ENCODE results near the gene HOXA10.
A peak's percentile ranks its signal among the peaks of the same experiment; 100 is the strongest.

HOXA10 gene

GRCh38 chr7:27173956-27174873, at the start of gene HOXA10:
TSS of gene HOXA10 (minus strand) at chr7:27174320. CDS start at chr7:27174306, 14 bp downstream.
- DNase-seq (ENCODE audit: low read depth in 2 of 3, low spot score in 1 of 3): no peak

DNA sequence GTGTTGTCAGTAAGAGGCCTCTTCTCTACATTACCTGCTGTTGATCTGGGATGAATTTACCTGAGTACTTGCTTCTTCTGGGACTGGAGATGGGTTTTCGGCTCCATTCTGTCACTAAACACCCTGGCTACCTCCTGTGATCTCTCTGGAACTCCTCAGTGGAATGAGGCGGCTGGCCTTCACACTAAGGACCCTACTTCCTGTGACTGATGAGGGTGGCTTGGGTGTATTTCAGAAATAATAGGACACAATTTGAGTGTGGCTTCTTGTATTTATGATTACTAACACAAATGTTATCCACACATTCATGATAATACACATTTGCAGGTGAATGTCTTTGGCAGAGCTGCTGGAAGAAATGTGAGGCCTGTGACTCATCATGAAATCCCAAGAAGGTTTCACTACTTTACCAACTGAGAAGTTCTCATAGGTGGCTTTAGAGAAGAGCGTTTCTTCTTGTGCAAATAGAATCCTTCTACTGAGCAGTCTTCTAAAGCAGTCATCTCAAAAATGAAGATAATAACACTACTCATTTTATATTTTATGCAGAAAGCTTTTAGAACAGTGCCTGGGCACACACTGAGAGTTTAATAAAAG, 47.2 kb upstream of the HOXA10 start:
- DNase-seq (ENCODE audit: low read depth in 2 of 3, low spot score in 1 of 3): no peak

GRCh38 chr7:27220440-27220955, 46.4 kb upstream of the HOXA10 start:
- DNase-seq (ENCODE audit: low read depth in 2 of 3, low spot score in 1 of 3): no peak

- DNase-seq (ENCODE audit: low read depth in 2 of 3, low spot score in 1 of 3): no peak
These were observed 45.7 kb upstream of the HOXA10 start for GRCh38 chr7:27219821-27220220.

DNA sequence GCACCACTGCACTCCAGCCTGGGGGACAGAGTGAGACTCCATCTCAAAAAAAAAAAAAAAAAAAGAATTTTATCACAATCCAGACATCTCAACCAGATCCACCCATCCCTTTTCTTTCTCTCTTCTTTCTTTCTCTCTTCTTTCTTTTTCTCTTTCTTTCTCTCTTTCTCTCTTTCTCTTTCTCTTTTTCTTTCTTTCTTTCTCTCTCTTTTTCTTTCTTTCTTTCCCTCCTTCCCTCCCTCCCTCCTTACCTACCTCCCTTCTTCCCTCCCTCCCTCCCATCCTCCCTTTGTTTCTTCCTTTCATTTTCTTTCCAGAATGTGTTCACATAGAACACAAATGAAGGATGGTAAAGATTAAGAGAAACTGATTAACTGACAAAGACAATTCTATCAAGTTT, 43.8 kb upstream of the HOXA10 start:
- DNase-seq (ENCODE audit: low read depth in 2 of 3, low spot score in 1 of 3): no peak

- DNase-seq (ENCODE audit: low read depth in 2 of 3, low spot score in 1 of 3): no peak
These were observed 41.2 kb upstream of the HOXA10 start for GRCh38 chr7:27215356-27215755.

DNA sequence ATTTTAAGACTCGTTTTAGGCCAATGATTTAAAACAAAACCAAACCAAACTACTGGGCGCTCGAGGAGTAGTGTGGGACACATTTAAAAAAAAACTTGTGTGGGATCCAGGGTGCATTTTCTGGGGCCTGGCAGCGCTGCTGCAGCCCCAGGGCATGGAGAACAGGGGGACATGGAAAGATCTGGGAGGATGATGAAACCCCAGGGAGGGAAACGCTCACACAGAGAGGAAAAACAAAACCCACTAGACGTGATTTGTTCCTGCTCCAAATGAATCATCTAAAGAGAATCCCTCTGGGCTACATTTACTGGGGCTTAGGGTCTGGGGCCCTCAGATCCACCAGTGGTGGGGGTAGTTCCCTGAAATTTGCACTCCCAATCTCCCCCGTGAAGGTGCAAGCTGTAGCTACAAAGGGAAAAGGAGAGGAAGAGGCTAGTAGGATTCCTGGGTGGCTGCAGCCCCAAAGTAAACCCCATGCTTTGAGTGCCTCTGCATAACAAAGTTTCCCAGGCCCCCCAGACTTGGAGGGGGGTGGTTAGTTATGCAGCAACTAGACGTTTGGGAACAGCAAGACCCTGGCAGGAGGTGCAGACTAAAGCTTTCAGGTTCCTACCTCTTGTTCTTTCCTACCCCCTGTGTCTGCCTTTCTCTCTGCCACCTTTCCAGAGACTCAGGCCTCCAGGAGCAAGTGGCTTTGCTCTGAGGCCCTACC, 40.3 kb upstream of the HOXA10 start:
- DNase-seq (ENCODE audit: low read depth in 2 of 3, low spot score in 1 of 3): no peak

- no peak for DNase-seq (ENCODE audit: low read depth in 2 of 3, low spot score in 1 of 3)
These were observed 39.5 kb upstream of the HOXA10 start for GRCh38 chr7:27213433-27214238.

DNA sequence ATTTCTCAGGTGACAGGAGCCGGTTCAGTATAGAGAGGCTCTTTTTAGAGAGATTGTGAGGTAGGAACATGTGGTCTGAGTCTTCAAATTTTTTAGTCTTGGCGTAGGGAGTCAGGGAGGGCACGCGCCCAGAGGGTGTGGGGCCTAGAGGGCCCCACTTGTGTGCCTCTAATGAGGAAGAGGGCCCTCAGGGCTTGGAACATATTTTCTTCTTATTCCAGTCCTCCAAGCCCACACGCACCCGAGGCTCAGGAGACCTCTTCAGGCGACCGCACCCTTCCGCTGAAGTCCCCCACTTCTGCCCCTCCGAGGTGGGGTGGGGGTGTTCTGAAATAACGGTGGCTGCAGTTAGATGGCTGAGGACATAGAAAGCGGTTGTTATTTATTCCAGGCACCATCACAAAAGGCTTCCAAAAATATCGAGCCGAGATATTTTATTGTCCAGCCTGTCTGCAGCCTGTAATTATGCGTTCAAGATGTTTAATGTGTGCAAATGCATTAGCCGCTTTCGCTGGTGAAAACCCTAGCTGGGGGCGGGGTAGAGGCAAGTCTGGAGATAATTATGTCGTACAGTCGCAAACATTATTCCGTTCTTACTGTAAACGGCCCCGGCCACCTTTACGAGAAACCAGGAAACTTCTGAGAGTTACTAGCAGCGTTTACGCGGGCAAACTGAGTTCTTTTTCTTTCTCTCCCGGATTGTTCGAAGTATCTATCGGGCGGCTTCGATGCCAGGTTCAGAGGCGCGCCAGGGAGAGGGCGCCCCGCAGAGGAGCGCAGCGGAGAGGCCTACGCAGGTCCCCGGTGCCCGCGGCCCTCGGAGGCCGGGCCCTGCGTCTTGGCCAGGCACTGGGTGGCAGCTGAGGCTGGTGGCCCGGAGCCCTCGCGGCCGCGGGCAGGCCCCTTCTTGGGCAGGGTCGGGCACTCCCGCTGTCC, 38.6 kb upstream of the HOXA10 start:
- no peak for DNase-seq (ENCODE audit: low read depth in 2 of 3, low spot score in 1 of 3)

GRCh38 chr7:27211764-27212204, 37.7 kb upstream of the HOXA10 start:
- DNase-seq (ENCODE audit: low read depth in 2 of 3, low spot score in 1 of 3): no peak

DNA sequence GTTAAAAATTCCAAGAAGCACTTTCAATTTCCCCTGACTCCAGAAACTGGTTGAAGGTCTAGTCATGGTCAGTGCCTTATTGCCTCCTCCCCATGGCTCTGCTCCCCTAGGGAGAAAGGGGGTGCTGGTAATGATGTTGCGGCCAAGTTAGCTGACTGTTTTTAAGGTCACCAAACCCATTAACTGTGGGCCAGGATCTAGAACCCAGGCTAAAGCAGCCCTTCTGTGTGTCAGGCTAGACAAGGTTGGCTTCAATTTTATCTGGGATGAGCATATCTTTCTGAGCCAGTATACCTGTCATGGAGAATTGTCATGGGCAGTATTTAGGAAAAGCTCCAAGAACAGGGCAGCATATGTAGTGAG, 36.9 kb upstream of the HOXA10 start:
- no peak for DNase-seq (ENCODE audit: low read depth in 2 of 3, low spot score in 1 of 3)

- peak in 2 of 3 donors; percentile 10 to 50 for DNase-seq (ENCODE audit: low read depth in 2 of 3, low spot score in 1 of 3)
These were observed 36.4 kb upstream of the HOXA10 start for GRCh38 chr7:27210441-27211083.

- no peak for DNase-seq (ENCODE audit: low read depth in 2 of 3, low spot score in 1 of 3)
These were observed 35.9 kb upstream of the HOXA10 start for GRCh38 chr7:27209933-27210440.

DNA sequence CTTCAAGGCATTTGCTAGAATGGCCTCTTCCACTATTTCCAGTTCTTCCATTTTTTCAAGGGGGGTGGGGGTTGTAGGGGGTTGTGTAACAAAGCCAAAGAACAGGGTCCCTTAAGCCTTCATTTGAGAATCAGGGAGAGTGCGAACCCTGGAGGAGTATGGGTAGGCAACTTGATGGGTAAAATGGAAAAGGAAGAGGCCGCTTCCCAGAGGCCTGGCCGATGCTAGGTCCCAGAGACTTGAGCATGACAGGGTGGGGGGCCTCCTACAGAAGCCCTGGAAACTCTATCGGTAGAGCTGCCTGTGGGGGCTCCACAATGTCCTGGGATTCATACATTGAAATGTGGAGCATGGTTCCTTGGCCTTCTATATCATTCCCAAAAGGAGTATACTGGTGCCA, 34.9 kb upstream of the HOXA10 start:
- no peak for DNase-seq (ENCODE audit: low read depth in 2 of 3, low spot score in 1 of 3)

GRCh38 chr7:27207348-27207985, 33.3 kb upstream of the HOXA10 start:
- no peak for DNase-seq (ENCODE audit: low read depth in 2 of 3, low spot score in 1 of 3)

GRCh38 chr7:27205325-27206280, 31.5 kb upstream of the HOXA10 start:
- DNase-seq (ENCODE audit: low read depth in 2 of 3, low spot score in 1 of 3): no peak

GRCh38 chr7:27204851-27205322, 30.8 kb upstream of the HOXA10 start:
- DNase-seq (ENCODE audit: low read depth in 2 of 3, low spot score in 1 of 3): no peak

Data from stimulated activated CD4-positive, alpha-beta T cell treated with anti-CD3 and anti-CD28 coated beads, Interleukin-12 subunit alpha, Interleukin-12 subunit beta, amount 100 ng/mL, for 48 hours (primary cell).